OCI-LY3 (cell line): ENCODE data around the gene HAUS7.

Source experiments
- H2AFZ ChIP-seq: fragments of 200-600, 300-600 bp; shearing (Covaris generic); 2 replicates; pipeline ENCODE4 v1.6.0; 2014; ENCODE audit warnings: antibody characterized with exemption, low read depth, low read length
- H3K27ac ChIP-seq: fragments of 200-600, 300-600 bp; sonication (generic); 2 replicates; pipeline ENCODE4 v1.5.1; 2014; ENCODE audit warnings: mild to moderate bottlenecking, low read length, moderate library complexity, mixed read lengths
- H3K27me3 ChIP-seq: fragments of 200-600, 300-600 bp; sonication (generic); 2 replicates; pipeline ENCODE4 v1.6.1; 2014; ENCODE audit warnings: low read depth, low read length, mixed read lengths
- H3K36me3 ChIP-seq: fragments of 200-600, 300-600 bp; sonication (generic); replicated peaks from 2 replicates; pipeline ENCODE3; 2014; ENCODE audit warnings: low read depth, low read length, mixed read lengths
- H3K4me1 ChIP-seq: fragments of 300-600, 200-600 bp; sonication (generic); 2 replicates; pipeline ENCODE4 v1.6.1; 2014; ENCODE audit warnings: low read length, mixed read lengths
- H3K4me2 ChIP-seq: fragments of 200-600, 300-600 bp; sonication (generic); 2 replicates; pipeline ENCODE4 v1.6.1; 2014; ENCODE audit warnings: low read length, mixed read lengths
- H3K4me3 ChIP-seq: fragments of 300-600, 200-600 bp; sonication (generic); 2 replicates; pipeline ENCODE4 v1.5.1; 2014; ENCODE audit warnings: antibody characterized with exemption, mild to moderate bottlenecking, low read length, moderate library complexity
- H3K79me2 ChIP-seq: fragments of 300-600, 200-600 bp; shearing (Covaris generic); 2 replicates; pipeline ENCODE4 v1.6.1; 2014; ENCODE audit warnings: mild to moderate bottlenecking, low read length, mixed read lengths
- H3K9ac ChIP-seq: fragments of 300-600, 200-600 bp; shearing (Covaris generic); 2 replicates; pipeline ENCODE4 v1.6.0; 2014; ENCODE audit warnings: mild to moderate bottlenecking, low read length, moderate library complexity
- H3K9me3 ChIP-seq: fragments of 200-600, 300-600 bp; shearing (Covaris generic); 2 replicates; pipeline ENCODE4 v1.6.1; 2014; ENCODE audit warnings: low read length, mixed read lengths; ENCODE audit not compliant: insufficient read depth
- H4K20me1 ChIP-seq: fragments of 200-600, 300-600 bp; sonication (generic); 2 replicates; pipeline ENCODE4 v1.6.1; 2016; ENCODE audit warnings: low read length, mixed read lengths; ENCODE audit not compliant: insufficient read depth
- CTCF ChIP-seq: fragments of 200-600, 300-600 bp; sonication (generic); IDR thresholded peaks from 2 replicates; pipeline ENCODE4 v1.5.1; 2014; ENCODE audit warnings: antibody characterized with exemption, low read length, low read depth
- EZH2phosphoT487 ChIP-seq: fragments of 200-600 bp; shearing (Covaris generic); IDR thresholded peaks from 2 replicates; pipeline ENCODE4 v1.6.1; 2018; ENCODE audit warnings: antibody characterized with exemption, mixed run types, low read depth

The HAUS7 gene

GRCh38 chrX:153443476-153444332 lies 26.7 kb downstream of the HAUS7 start:
- Histone ChIP-seq H4K20me1 (no peaks in the 10 kb centered on the region), H3K27me3 (no peaks in the 10 kb centered on the region), H3K9ac (no peak overlapping the region), H3K4me3 (no peak overlapping the region), H3K27ac (no peak overlapping the region), H3K79me2 (no peaks in the 10 kb centered on the region), H3K36me3 (no peaks in the 10 kb centered on the region), H3K4me1 (no peaks in the 10 kb centered on the region), H3K4me2 (no peak overlapping the region), H2AFZ (no peak overlapping the region), H3K9me3 (no peaks in the 10 kb centered on the region)
- no peak for TF ChIP-seq CTCF
- no peak for TF ChIP-seq EZH2phosphoT487

DNA sequence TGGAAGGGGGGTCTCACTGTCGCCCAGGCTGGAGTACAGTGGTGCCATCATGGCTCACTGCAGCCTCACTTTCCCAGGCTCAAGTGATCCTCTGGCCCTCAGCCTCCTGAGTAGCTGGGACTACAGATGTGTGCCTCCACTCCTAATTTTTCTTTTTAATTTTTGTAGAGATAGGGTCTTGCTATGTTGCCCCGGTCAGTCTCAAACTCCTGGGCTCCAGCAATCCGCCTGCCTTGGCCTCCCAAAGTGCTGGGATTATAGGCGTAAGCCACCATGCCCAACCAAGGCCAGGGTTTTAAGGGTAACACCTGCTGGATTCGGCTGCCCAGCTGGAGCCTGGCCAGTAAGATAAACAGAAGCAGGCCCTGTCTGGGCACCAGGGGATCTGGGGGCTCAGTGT lies 27.9 kb downstream of the HAUS7 start:
- Histone ChIP-seq H3K4me1 (no peaks in the 10 kb centered on the region), H3K36me3 (no peaks in the 10 kb centered on the region), H3K4me2 (no peak overlapping the region), H3K27me3 (no peaks in the 10 kb centered on the region), H3K9ac (no peak overlapping the region), H3K79me2 (no peaks in the 10 kb centered on the region), H2AFZ (no peak overlapping the region), H4K20me1 (no peaks in the 10 kb centered on the region), H3K4me3 (no peak overlapping the region), H3K9me3 (no peaks in the 10 kb centered on the region), H3K27ac (no peak overlapping the region)
- TF ChIP-seq EZH2phosphoT487 (no peak), CTCF (no peak)

DNA sequence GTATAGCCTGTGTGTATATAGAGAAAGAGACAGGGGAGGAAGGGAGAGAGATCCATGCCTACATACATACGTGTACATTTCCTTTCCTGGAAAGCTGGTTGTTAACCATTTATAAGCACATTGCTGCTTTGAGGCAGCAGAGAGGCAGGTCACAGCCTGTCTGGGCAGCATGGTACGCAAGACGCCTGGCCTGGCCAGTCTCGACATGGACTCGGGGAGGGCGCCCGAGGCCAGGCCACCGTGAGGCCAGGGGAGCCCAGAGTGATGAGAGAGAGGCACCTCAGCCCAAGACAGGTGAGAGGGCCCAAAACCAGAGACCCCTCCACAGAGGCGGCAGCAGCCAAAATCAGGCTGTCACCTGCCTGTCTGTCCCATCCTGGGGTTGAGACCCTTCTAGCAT lies 28.4 kb downstream of the HAUS7 start:
- Histone ChIP-seq H3K4me3 (no peak overlapping the region), H3K4me2 (no peak overlapping the region), H3K9me3 (no peaks in the 10 kb centered on the region), H2AFZ (no peak overlapping the region), H3K79me2 (no peaks in the 10 kb centered on the region), H3K27ac (no peak overlapping the region), H3K9ac (no peak overlapping the region), H3K4me1 (no peaks in the 10 kb centered on the region), H4K20me1 (no peaks in the 10 kb centered on the region), H3K27me3 (no peaks in the 10 kb centered on the region), H3K36me3 (no peaks in the 10 kb centered on the region)
- TF ChIP-seq CTCF (no peak), EZH2phosphoT487 (no peak)

DNA sequence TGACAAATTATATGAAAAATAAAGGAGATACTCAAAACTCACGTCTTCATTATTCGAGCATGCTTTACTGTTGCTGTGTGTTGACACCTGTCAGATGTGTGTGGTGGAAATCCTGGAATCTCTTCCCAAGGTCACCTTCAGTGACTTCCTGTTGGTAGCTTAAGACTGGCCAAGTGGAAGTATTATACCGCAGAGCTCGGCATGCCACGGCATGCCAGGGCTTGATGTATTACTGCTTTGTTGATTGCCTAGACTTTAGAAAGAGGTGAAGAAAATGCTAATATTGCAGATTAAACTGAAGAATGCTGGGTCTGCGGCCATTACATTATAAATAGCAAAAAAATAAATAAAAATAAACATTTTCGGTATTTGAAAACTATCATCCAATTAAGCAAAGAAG lies 29.1 kb downstream of the HAUS7 start:
- TF ChIP-seq EZH2phosphoT487 (no peak), CTCF (no peak)

More for the DNA sequence above, 29.1 kb downstream of the HAUS7 start:
- Histone ChIP-seq H2AFZ (no peak overlapping the region), H3K4me3 (no peak overlapping the region), H3K79me2 (no peaks in the 10 kb centered on the region), H3K4me2 (no peak overlapping the region), H3K9me3 (no peaks in the 10 kb centered on the region), H3K36me3 (no peaks in the 10 kb centered on the region), H4K20me1 (no peaks in the 10 kb centered on the region), H3K27ac (no peak overlapping the region), H3K27me3 (no peaks in the 10 kb centered on the region), H3K9ac (no peak overlapping the region), H3K4me1 (no peaks in the 10 kb centered on the region)
